Spleen (tissue), 11 donors: ENCODE measurements around the gene NIPAL4. TPM values are rescaled to one million over a fixed set of nuclear protein-coding genes. Genes with fewer than 3 reads are reported as not detected.

Source experiments
- DNase-seq: peaks from one replicate; pipeline ENCODE4 v3.0.0-alpha.2; 2020
- H3K27ac ChIP-seq, 8 donors: fragments of 200-600 bp; sonication (generic) in 7 of 8; 1 replicate in 4 of 8; 2 replicates in 4 of 8; pipeline versions ENCODE4 v1.5.0 to v1.8.0; 2016 to 2021; ENCODE audit warnings: inconsistent platforms in 4 of 8, mild to moderate bottlenecking in 4 of 8, moderate library complexity in 1 of 8
- H3K27me3 ChIP-seq, 7 donors: fragments of 200-600 bp; sonication (generic) in 6 of 7; replicated peaks in 1 of 7; 1 replicate in 4 of 7; 2 replicates in 3 of 7; pipeline versions ENCODE4 v1.5.0 to v1.8.0; 2016 to 2021; ENCODE audit warnings: inconsistent platforms in 3 of 7, mild to moderate bottlenecking in 1 of 7
- H3K36me3 ChIP-seq, 6 donors: fragments of 200-600 bp; sonication (generic) in 5 of 6; 1 replicate in 4 of 6; 2 replicates in 2 of 6; pipeline versions ENCODE4 v1.5.0 to v1.8.0; 2016 to 2021; ENCODE audit warnings: inconsistent platforms in 2 of 6
- H3K4me1 ChIP-seq, 6 donors: fragments of 200-600 bp; sonication (generic) in 5 of 6; 1 replicate in 3 of 6; 2 replicates in 3 of 6; pipeline versions ENCODE4 v1.5.0 to v1.8.0; 2016 to 2021; ENCODE audit warnings: inconsistent platforms in 3 of 6
- H3K4me3 ChIP-seq, 8 donors: fragments of 200-600 bp; sonication (generic) in 7 of 8; 1 replicate in 4 of 8; 2 replicates in 4 of 8; pipeline versions ENCODE4 v1.5.0 to v1.8.0; 2016 to 2021; ENCODE audit warnings: inconsistent platforms in 4 of 8, mild to moderate bottlenecking in 4 of 8, moderate library complexity in 2 of 8
- H3K9me3 ChIP-seq, 8 donors: fragments of 200-600 bp; sonication (generic) in 7 of 8; 1 replicate in 4 of 8; 2 replicates in 4 of 8; pipeline versions ENCODE4 v1.5.0 to v1.8.0; 2016 to 2021; ENCODE audit warnings: inconsistent platforms in 4 of 8
- CTCF ChIP-seq, 11 experiments: fragments of 200-600 bp in 7 of 11; fragments of 450-650 bp in 4 of 11; sonication (generic) in 4 of 11; IDR thresholded peaks in 8 of 11; conservative IDR thresholded peaks in 3 of 11; 1 replicate in 7 of 11; 2 replicates in 4 of 11; pipeline versions ENCODE4 v1.4.0 to v1.8.0; 2016 to 2021; ENCODE audit warnings: antibody characterized with exemption in 11 of 11, inconsistent platforms in 4 of 11, mild to moderate bottlenecking in 1 of 11
- POLR2A ChIP-seq, 3 donors: fragments of 450-650 bp; IDR thresholded peaks; one replicate each; pipeline ENCODE4 v1.5.1; 2017; ENCODE audit warnings: antibody characterized with exemption in 3 of 3, mild to moderate bottlenecking in 1 of 3
- POLR2AphosphoS5 ChIP-seq, 3 donors: sonication (generic); formaldehyde crosslinking; IDR thresholded peaks; one replicate each; pipeline ENCODE4 v1.5.1; 2017; ENCODE audit warnings: antibody characterized with exemption in 3 of 3
- WGBS, 5 donors: extraction: QIAGEN DNeasy Blood & Tissue Kit in 3 of 5; methylation state at CpG; one replicate each; pipeline versions ENCODE4 v1.1.5 to v1.1.7; 2013 to 2018; 5-methylcytosine and 5-hydroxymethylcytosine counted together
- intact Hi-C: fragments of 100-400 bp; cut with DNase I; formaldehyde crosslinking; loops from one replicate; pipeline ENCODE4 v1.15.0; 2023; ENCODE audit warnings: low total_unique reads
- polyA plus RNA-seq, 3 donors: library from polyadenylated mRNA; stranded (reverse); fragments of 200-250 nt; gene quantifications; one replicate each; pipeline ENCODE4 v1.2.1, GENCODE V29; 2013
- total RNA-seq, 7 donors: library from RNA; depleted of rRNA in 3 of 7; stranded (reverse); fragments of >200 nt in 3 of 7; fragmentation: NEBNext Ultra II Directional in 4 of 7; extraction: Animal tissue kit (Norgen Biotek cat#: 25700) in 4 of 7; gene quantifications; one replicate each; pipeline versions ENCODE4 v1.1.0 to v1.2.1, GENCODE V29; 2016 to 2021
- donor health status: healthy with polysubstance abuse.
- donor health status: DM: no; HTN: no; CAD: no; lungs with moderate emphysema.
- donor health status: DM: no; HTN: no; CAD: no.
- donor health status: Bipolar disorder and iron deficiency.
- donor health status: healthy.
- donor health status: DM: no; HTN: no; CAD: no.
- donor health status: DM: yes; HTN: yes; CAD: no.

NIPAL4 gene
- total and polyA plus RNA-seq, 10 donors = 0.19 to 0.73 (median 0.44) TPM; not detected in 1

GRCh38 chr5:157475432-157475831, 15.4 kb downstream of the NIPAL4 start:
- Histone ChIP-seq H3K27me3 (no peaks in the 10 kb centered on the region), H3K27ac (peak overlapping the region in 1 of 8 donors; percentile 10), H3K4me3 (no peak overlapping the region), H3K9me3 (no peaks in the 10 kb centered on the region), H3K4me1 (peaks cover 0 to 53% (median 14%) of the 10 kb centered on the region in 6 donors), H3K36me3 (peaks cover 0 to 84% (median 11%) of the 10 kb centered on the region in 6 donors)
- no peak for DNase-seq
- intact Hi-C loops = loop anchor here (10.0 kb wide), 1 partner anchor 131 kb away; a partner anchor contains a TSS
- TF ChIP-seq CTCF (IDR thresholded peaks at IDR 0.05 in 8 of 11, conservative IDR thresholded peaks at IDR 0.05 in 3 of 11) = no peak
- no peak for TF ChIP-seq POLR2AphosphoS5 (IDR thresholded peaks at IDR 0.05)
- TF ChIP-seq POLR2A (IDR thresholded peaks at IDR 0.05) = no peak
- WGBS, 5 donors = 85 to 100% (median 96%) methylated on average over 3 of the region's 3 CpGs

GRCh38 chr5:157476702-157477408, 16.8 kb downstream of the NIPAL4 start:
- peaks cover 5 to 67% (median 21%) of the 10 kb centered on the region in 6 donors for H3K4me1 ChIP-seq
- no peaks in the 10 kb centered on the region for H3K9me3 ChIP-seq
- intact Hi-C loops = loop anchor here (10.0 kb wide), 1 partner anchor 132 kb away; a partner anchor contains a TSS
- H3K27me3 ChIP-seq = no peaks in the 10 kb centered on the region
- peaks cover 0 to 98% (median 24%) of the 10 kb centered on the region in 6 donors for H3K36me3 ChIP-seq
- WGBS, 5 donors = 68 to 79% (median 72%) methylated on average over 7 of the region's 7 CpGs
- TF ChIP-seq POLR2A (IDR thresholded peaks at IDR 0.05) (no peak), CTCF (IDR thresholded peaks at IDR 0.05 in 8 of 11, conservative IDR thresholded peaks at IDR 0.05 in 3 of 11) (peak in 10 of 11 experiments; percentile 41 to 82 (median 70)), POLR2AphosphoS5 (IDR thresholded peaks at IDR 0.05) (peak in 1 of 3 donors; percentile 4)
- H3K27ac ChIP-seq = peak overlapping the region in 1 of 8 donors; percentile 58
- no peak overlapping the region for H3K4me3 ChIP-seq
- DNase-seq = no peak

- H3K4me3 ChIP-seq = no peak overlapping the region
These were observed 17.9 kb downstream of the NIPAL4 start for GRCh38 chr5:157477814-157478494.

More at GRCh38 chr5:157477814-157478494, 17.9 kb downstream of the NIPAL4 start:
- intact Hi-C loops = loop anchor here (10.0 kb wide), 1 partner anchor 133 kb away; a partner anchor contains a TSS
- no peaks in the 10 kb centered on the region for H3K9me3 ChIP-seq
- WGBS, 5 donors = 70 to 85% (median 81%) methylated on average over 5 of the region's 5 CpGs
- H3K4me1 ChIP-seq = peaks cover 6 to 70% (median 23%) of the 10 kb centered on the region in 6 donors
- no peak for DNase-seq
- H3K27ac ChIP-seq = peak overlapping the region in 4 of 8 donors; percentile 7 to 85 (median 36)
- no peaks in the 10 kb centered on the region for H3K27me3 ChIP-seq
- H3K36me3 ChIP-seq = peaks cover 0 to 100% (median 28%) of the 10 kb centered on the region in 6 donors
- no peak for TF ChIP-seq CTCF (IDR thresholded peaks at IDR 0.05 in 8 of 11, conservative IDR thresholded peaks at IDR 0.05 in 3 of 11)
- TF ChIP-seq POLR2A (IDR thresholded peaks at IDR 0.05) = no peak
- TF ChIP-seq POLR2AphosphoS5 (IDR thresholded peaks at IDR 0.05) = no peak
